ENCODE measurements around the gene RBM46. TPM values are rescaled to one million over a fixed set of nuclear protein-coding genes. Genes with fewer than 3 reads are reported as not detected.

The RBM46 gene
- total RNA-seq, 1 donor from 2014 or later, result not detected

DNA sequence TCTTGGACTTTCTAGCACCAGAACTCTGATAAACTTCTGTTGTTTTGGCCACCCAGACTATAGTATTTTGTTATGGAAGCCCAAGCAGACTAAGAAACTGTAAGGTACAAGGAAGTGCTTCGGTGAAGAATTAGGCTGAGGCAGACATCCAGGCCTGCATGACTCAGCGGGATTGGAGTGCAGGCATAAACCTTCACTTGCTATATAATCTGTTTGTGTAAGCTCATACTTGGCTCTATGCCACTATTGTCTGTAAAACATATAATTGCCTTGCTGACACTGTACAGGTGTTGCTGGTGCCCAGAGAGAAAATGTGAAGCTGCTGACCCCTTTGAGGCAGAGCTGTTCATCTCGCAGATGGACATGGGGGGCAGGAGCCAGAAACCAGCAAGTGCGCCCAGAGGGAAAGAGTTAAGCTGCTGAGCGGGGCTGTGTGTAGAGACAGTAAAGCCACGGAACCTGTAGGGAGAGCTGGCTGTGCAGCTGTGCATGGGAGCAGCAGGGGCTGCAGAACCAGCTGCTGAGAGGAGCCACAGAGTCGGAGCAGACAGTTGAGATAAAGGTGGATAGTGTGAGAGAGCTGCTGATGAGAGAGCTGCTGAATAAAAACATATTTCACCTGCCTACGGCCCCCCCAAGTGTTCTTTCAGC lies 96.2 kb downstream of the RBM46 start:
- no peak for TF ChIP-seq CTCF (IDR thresholded peaks at IDR 0.05; ENCODE audit: unreplicated experiment)
- Mint-ChIP-seq H3K36me3 (ENCODE audit: low read depth, unreplicated experiment) (peaks cover 17% of the 10 kb centered on the region), H3K9me3 (ENCODE audit: unreplicated experiment) (peaks cover 14% of the 10 kb centered on the region), H3K27ac (ENCODE audit: unreplicated experiment) (no peak overlapping the region), H3K27me3 (ENCODE audit: unreplicated experiment) (no peaks in the 10 kb centered on the region), H3K4me1 (ENCODE audit: unreplicated experiment) (peaks cover 5% of the 10 kb centered on the region), H3K4me3 (ENCODE audit: unreplicated experiment) (no peak overlapping the region)
- no peak for DNase-seq (ENCODE audit: low spot score)

Other genes starting within 250 kb of the RBM46 start
- 70.6 TPM for gene PLRG1, start 230.9 kb upstream of the RBM46 start, total RNA-seq (ENCODE audit: unreplicated experiment)
- gene FGB, start 218.3 kb upstream of the RBM46 start, total RNA-seq (ENCODE audit: unreplicated experiment), result not detected
- not detected for gene FGA, start 190.5 kb upstream of the RBM46 start, total RNA-seq (ENCODE audit: unreplicated experiment)
- not detected for gene FGG, start 168.6 kb upstream of the RBM46 start, total RNA-seq (ENCODE audit: unreplicated experiment)
- gene LRAT, start 37.3 kb upstream of the RBM46 start, total RNA-seq (ENCODE audit: unreplicated experiment), result 0.64 TPM